HG03457 (cell line): Measurements from ENCODE around the gene SUGCT.

ENCODE experiments used
- ATAC-seq: cut with Tn5 transposase; IDR thresholded peaks from one replicate; pipeline ENCODE4 v1.9.1; 2021; ENCODE audit warnings: moderate number of reproducible peaks; ENCODE audit not compliant: unreplicated experiment

SUGCT gene

DNA sequence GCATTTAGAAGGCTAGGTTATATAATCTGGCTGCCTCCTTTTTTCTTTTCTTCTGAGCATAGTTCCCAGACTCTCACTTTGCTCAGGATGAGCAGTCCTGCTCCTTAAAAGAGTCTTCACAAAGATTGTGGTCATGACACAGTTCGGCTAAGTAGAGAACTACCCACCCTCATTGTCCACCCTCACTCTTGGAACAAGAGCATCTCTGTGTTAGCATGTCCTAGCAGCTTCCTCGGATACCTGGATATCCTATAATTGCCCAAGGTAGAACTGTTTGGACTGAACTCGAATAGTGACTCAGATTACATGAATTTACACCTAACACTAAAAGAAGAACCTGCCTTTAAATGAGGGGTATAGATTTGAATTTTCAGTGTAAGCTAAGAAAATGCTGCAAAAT is 572.0 kb downstream of the SUGCT start:
- no peak for ATAC-seq

GRCh38 chr7:40709062-40709964 is 574.5 kb downstream of the SUGCT start:
- no peak for ATAC-seq

GRCh38 chr7:40711706-40712105 is 576.9 kb downstream of the SUGCT start:
- no peak for ATAC-seq

GRCh38 chr7:40714363-40715052 is 579.7 kb downstream of the SUGCT start:
- ATAC-seq, result no peak

- ATAC-seq, result no peak
These were observed 580.2 kb downstream of the SUGCT start for GRCh38 chr7:40715053-40715430.

GRCh38 chr7:40716052-40716451 is 581.2 kb downstream of the SUGCT start:
- no peak for ATAC-seq

DNA sequence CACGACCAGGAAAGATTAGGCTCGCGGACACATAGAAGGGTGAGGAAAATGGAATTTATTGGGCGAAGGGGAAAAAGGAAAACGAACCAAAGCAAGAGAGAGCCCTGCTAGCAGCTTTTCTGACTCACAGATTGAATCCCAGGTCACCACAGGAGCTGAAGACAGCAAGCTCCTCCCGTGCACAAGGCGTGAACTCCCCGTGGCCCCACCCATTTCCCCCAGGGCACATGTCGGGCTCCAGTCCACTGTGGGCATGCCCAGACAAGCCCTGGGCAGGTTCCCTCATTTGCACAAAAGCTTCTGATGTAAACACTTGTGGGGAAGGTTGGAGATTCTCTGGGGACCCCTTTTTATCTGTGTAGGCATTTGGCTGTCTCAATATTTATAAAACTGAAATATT is 582.4 kb downstream of the SUGCT start:
- ATAC-seq, result peak; percentile 71

GRCh38 chr7:40720416-40720815 is 585.6 kb downstream of the SUGCT start:
- no peak for ATAC-seq

GRCh38 chr7:40721342-40721949 is 586.6 kb downstream of the SUGCT start:
- ATAC-seq, result no peak

GRCh38 chr7:40722242-40722641 is 587.4 kb downstream of the SUGCT start:
- no peak for ATAC-seq

DNA sequence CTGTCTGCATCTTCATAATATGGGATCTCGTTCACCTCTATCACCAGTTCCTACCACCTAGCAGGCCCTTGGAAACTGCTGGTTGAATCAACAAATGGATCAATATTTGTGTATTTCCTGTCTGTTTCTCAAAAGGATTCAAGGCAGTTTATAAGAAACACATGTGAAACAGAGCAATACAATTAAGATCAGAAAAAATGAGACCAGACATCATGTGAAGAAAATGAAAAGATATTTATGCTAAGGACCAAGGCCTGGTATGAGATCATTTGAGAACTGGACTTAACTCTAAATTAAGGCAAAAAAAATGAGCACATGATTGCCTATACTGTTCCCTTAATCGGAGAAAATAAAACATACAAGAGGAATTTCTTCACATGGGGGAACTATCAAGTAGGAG is 589.0 kb downstream of the SUGCT start:
- no peak for ATAC-seq

DNA sequence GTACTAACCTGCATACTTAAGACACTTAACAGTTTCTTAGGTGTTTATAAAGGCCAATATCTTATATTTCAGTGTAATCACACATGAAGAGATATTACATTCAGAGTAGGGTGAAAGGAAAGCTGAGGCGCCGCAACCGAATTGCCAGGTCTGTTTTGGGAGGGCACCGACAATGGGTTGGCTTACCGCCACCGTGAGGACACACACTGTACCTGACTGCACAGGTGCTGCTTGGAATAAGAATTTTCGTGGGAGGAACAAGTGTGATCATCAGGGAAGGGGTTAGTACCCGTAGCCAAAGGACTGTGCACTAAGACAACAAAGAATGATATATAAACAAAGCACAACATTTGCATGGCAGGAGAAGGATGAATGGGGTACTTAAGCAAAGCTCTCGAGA is 591.8 kb downstream of the SUGCT start:
- no peak for ATAC-seq

DNA sequence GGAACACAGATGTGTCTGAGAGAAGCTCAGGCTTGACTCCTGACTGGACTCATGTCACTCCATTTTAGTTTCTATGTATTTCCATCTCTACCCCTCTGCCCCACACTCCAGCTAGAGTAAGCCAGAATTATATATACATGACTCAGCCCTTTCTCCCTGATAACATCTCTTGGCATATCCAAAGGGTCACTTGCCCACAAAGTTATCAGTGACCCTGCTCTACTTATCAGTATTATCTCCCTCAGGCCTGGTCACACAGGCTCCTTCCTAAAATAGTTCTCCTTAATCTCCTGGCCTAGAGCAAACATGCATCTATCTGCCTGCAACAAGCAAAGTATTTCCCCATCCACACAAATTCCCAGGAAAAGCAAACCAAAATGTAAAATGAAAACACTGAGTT is 598.3 kb downstream of the SUGCT start:
- no peak for ATAC-seq

DNA sequence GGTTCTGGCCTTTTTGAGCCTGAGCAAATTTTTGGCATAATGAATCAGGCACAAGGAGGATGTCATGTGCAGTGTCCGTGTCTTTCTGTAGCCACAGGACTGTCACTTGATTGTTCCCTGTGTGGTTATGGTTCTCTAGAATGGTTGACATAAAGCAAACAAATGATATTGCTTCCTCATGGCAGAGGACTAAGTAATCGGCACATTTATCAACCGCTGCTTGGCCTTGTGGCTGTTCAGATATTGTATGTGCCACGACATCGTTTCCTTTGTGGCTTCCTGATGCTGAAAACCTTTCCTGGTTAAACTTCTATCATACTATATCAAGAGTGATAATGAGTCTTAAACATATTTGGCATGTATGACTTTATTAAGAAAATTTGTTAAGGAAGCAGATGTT is 598.8 kb downstream of the SUGCT start:
- no peak for ATAC-seq

DNA sequence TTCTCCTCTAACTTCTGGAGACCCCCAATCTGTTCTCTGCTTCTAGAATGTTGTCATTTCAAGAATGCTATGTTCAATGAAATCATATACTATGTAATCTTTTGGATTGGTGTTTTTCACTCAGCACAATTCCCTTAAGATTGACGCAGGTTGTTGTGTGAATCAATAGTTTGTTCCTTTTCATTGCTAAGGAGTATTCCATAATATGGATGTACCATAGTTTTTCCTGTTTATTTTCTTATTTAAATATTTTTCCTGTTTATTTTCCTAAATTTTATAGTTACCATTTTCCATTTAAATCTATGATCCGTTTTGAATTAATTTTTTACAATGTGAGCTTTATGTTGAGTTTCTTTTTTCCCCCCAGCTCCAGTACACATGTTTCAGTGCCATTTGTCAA is 604.5 kb downstream of the SUGCT start:
- no peak for ATAC-seq

DNA sequence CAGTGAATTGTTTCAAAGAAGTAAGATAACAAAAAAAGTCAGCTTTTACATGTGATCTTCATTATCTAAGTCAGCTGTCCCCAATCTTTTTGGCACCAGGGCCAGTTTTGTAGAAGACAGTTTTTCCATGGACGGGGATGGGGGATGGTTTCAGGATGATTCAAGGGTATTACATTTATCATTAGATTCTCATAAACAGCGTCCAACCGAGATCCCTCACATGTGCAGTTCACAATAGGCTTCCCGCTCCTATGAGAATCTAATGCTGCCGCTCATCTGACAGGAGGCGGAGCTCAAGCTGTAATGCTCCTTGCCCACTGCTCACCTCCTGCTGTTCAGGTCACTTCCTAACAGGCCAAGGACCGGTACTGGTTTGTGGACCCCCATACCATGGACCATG is 607.5 kb downstream of the SUGCT start:
- ATAC-seq, result no peak

DNA sequence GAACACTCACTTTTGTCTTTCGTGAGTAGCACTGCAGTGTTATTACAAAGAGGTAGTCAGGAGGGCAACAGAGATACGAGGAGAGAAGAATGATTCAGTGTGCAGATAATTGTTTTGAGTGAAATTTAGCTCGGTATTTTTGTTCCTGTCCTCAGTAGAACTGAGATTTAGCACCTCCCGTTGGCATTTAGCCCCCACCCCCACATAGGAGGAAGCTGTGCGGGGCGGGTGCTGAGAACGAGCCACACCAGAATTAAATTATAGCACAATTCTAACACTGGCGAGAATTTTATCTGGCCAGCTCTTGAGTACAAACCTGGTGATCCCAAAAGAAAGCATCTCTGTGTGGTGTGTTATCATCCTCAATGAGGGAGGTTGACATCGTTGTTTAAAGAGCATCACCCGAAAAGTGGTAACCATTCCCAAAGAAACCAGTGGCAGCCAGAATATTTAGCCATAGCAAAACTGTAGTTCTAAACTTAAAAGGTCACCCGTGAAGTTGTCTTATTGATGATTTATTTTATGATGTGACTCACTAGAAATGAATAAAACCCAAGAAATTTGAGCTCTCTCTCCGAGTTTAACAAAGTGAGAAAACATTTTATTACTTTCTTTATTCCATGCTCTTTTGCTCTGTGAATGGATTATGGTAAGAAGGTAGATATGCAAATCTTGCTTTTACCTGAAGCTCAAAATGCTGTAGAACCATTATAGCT is 612.2 kb downstream of the SUGCT start:
- no peak for ATAC-seq

DNA sequence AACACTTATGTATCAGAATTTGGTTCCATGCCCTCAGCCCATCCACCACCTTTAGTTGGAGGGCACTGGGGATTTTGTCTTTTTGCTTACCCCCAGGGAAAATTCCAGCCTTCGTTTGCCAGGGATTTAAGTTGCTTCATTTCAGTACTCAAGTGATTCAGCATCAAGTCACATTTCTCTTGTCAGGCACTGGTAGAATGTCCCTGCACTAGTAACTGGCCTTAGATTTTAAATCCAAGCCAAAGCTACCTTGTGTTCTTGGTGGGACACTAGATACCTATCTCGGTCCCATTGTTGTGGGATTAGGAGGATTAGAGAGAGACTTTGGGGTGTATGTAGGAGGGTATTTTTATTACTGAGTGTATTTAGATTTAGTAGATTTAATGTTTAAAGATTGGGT is 613.1 kb downstream of the SUGCT start:
- ATAC-seq, result no peak

DNA sequence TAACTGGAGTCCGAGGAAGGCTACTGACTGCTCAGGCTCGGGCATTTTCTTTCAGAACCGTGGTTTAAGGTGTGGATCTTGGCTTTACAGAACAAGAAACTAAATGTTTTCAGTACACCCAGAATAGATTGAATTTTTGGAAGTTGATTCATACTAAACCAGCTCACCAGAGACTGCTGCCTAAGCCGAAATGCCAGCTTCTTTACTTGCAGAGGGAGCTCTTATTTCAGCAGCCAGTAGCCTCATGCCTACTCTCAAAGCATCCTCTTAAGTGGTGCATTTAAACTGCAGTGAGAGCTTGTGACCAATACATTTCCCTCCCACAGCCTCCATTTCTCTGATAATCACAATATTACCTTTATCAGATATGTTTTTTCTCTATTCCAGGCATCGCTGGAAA is 615.1 kb downstream of the SUGCT start:
- ATAC-seq, result no peak

GRCh38 chr7:40753455-40753854 is 618.6 kb downstream of the SUGCT start:
- no peak for ATAC-seq

GRCh38 chr7:40755438-40755837 is 620.6 kb downstream of the SUGCT start:
- no peak for ATAC-seq
